GM12878 (cell line): Measurements from ENCODE around the gene SMCP. TPM values are rescaled to one million over a fixed set of nuclear protein-coding genes. Genes with fewer than 3 reads are reported as not detected.

Experiments used
- ATAC-seq: fragments of 200-7000 bp; cut with Tn5 transposase; 3 replicates; pipeline ENCODE4 v1.9.1; 2020; ENCODE audit warnings: mild to moderate bottlenecking, moderate library complexity
- BruUV-seq: library from RNA; stranded (reverse); fragments of 400-500 nt; replicated peaks from 2 replicates; lab custom pipeline; 2021; lab: Mats Ljungman, UMichigan
- CTCF ChIA-PET: fragments of 300-600 bp; sonication (Branson Sonifier 250); formaldehyde crosslinking; extraction: SDS; loops from one replicate; lab custom pipeline; 2021; ENCODE audit warnings: inconsistent platforms; lab: Yijun Ruan, JAX
- POLR2A ChIA-PET: fragments of 350-600 bp; formaldehyde crosslinking; extraction: SDS; loops from one replicate; lab custom pipeline; 2021; ENCODE audit warnings: inconsistent platforms; lab: Charles Lee
- RAD21 ChIA-PET: fragments of 300-600 bp; sonication (Branson Sonifier 250); formaldehyde crosslinking; loops from one replicate; lab custom pipeline; 2023; ENCODE audit warnings: antibody characterized with exemption; ENCODE audit not compliant: unreplicated experiment; lab: Charles Lee
- SMC1A ChIA-PET: fragments of 300-600 bp; sonication (Branson Sonifier 250); formaldehyde crosslinking; loops from one replicate; lab custom pipeline; 2023; ENCODE audit not compliant: unreplicated experiment, uncharacterized antibody; lab: Charles Lee
- DNase-seq: peaks from one replicate; pipeline ENCODE4 v3.0.0-alpha.2; 2011; ENCODE audit warnings: low read depth, low spot score
- FAIRE-seq: peaks from 3 replicates; lab custom pipeline; 2011; peaks lifted over from hg19 to GRCh38; lab: Jason Lieb, UNC
- H2AFZ ChIP-seq: 2 replicates; pipeline ENCODE4 v1.6.0; 2011; ENCODE audit warnings: low read depth, low read length, control low read depth; ENCODE audit not compliant: control insufficient read depth
- H3K27ac ChIP-seq: 2 replicates; pipeline ENCODE4 v1.5.1; 2011; ENCODE audit warnings: control low read depth; ENCODE audit not compliant: control insufficient read depth, insufficient read depth
- H3K27me3 ChIP-seq, 2 experiments: replicated peaks in 1 of 2; 2 replicates each; pipeline versions ENCODE4 v1.6.0 to v1.6.1; 2011; ENCODE audit warnings: low read length in 1 of 2; ENCODE audit not compliant: control insufficient read depth in 2 of 2, insufficient read depth in 2 of 2
- H3K36me3 ChIP-seq, 2 experiments: 2 replicates each; pipeline ENCODE4 v1.5.1; 2011; ENCODE audit warnings: low read length in 1 of 2; ENCODE audit not compliant: control insufficient read depth in 2 of 2, insufficient read depth in 2 of 2
- H3K4me1 ChIP-seq: 2 replicates; pipeline ENCODE4 v1.6.1; 2011; ENCODE audit warnings: mild to moderate bottlenecking, low read length, moderate library complexity, mixed read lengths; ENCODE audit not compliant: control insufficient read depth, insufficient read depth
- H3K4me2 ChIP-seq: 2 replicates; pipeline ENCODE4 v1.6.0; 2011; ENCODE audit warnings: control low read depth; ENCODE audit not compliant: control insufficient read depth, insufficient read depth
- H3K4me3 ChIP-seq: fragments of 200-600 bp; sonication (generic); 2 replicates; pipeline ENCODE4 v1.5.1; 2016
- H3K79me2 ChIP-seq: 2 replicates; pipeline ENCODE4 v1.6.0; 2011; ENCODE audit warnings: low read length; ENCODE audit not compliant: control insufficient read depth, insufficient read depth
- H3K9ac ChIP-seq: 2 replicates; pipeline ENCODE4 v1.8.0; 2011; ENCODE audit warnings: low read length, control low read depth, mixed read lengths; ENCODE audit not compliant: control insufficient read depth, insufficient read depth
- H3K9me3 ChIP-seq: replicated peaks from 3 replicates; pipeline ENCODE4 v1.5.1; 2011; ENCODE audit warnings: mild to moderate bottlenecking, low read length; ENCODE audit not compliant: control insufficient read depth, insufficient read depth
- H4K20me1 ChIP-seq: 2 replicates; pipeline ENCODE4 v1.6.0; 2011; ENCODE audit not compliant: control insufficient read depth, insufficient read depth
- BRCA1 ChIP-seq: IDR thresholded peaks from 2 replicates; pipeline ENCODE4 v1.6.1; 2011; ENCODE audit warnings: low read depth, low read length, improper control_type of control experiment
- FOXK2 ChIP-seq: fragments of 450-650 bp; IDR thresholded peaks from 2 replicates; pipeline ENCODE4 v1.6.1; 2017; ENCODE audit warnings: mild to moderate bottlenecking, moderate library complexity
- IKZF1 ChIP-seq: fragments of 450-650 bp; conservative IDR thresholded peaks from 2 replicates; pipeline ENCODE4 v1.6.1; 2017; ENCODE audit warnings: antibody characterized with exemption, mild to moderate bottlenecking
- MYB ChIP-seq: fragments of 150-350 bp; IDR thresholded peaks from 2 replicates; pipeline ENCODE4 v1.6.1; 2014; ENCODE audit warnings: mild to moderate bottlenecking, low read depth, low read length, borderline replicate concordance
- POU2F2 ChIP-seq: IDR thresholded peaks from 3 replicates; pipeline ENCODE4 v1.6.1; 2011; ENCODE audit warnings: low read depth, mild to moderate bottlenecking, low read length, borderline replicate concordance
- RCOR1 ChIP-seq: conservative IDR thresholded peaks from 2 replicates; pipeline ENCODE4 v1.6.1; 2012; ENCODE audit warnings: low read depth, low read length, improper control_type of control experiment
- RELA ChIP-seq: fragments of 450-650 bp; IDR thresholded peaks from 2 replicates; pipeline ENCODE4 v1.8.0; 2014; ENCODE audit warnings: borderline replicate concordance; ENCODE audit not compliant: partially characterized antibody
- SMC3 ChIP-seq: IDR thresholded peaks from 2 replicates; pipeline ENCODE4 v1.6.1; 2011; ENCODE audit warnings: low read length, improper control_type of control experiment, borderline replicate concordance
- TARDBP ChIP-seq: IDR thresholded peaks from 2 replicates; pipeline ENCODE4 v1.6.1; 2016; ENCODE audit warnings: borderline replicate concordance
- ZNF384 ChIP-seq: IDR thresholded peaks from 2 replicates; pipeline ENCODE4 v1.6.1; 2012; ENCODE audit warnings: low read depth, mild to moderate bottlenecking, low read length, improper control_type of control experiment, borderline replicate concordance
- ZZZ3 ChIP-seq: IDR thresholded peaks from 2 replicates; pipeline ENCODE4 v1.6.1; 2011; ENCODE audit warnings: low read depth; ENCODE audit not compliant: control insufficient read depth, insufficient read length
- WGBS: methylation state at CpG from one replicate; pipeline ENCODE4 v1.1.6; 2016; ENCODE audit warnings: low lambda C conversion rate; ENCODE audit not compliant: insufficient replicate concordance, insufficient coverage; ENCODE audit errors: missing lambda C conversion rate; 5-methylcytosine and 5-hydroxymethylcytosine counted together
- in situ Hi-C: fragments of 300-500 bp; cut with MboI; formaldehyde crosslinking; loops from 9 replicates; pipeline ENCODE4 v1.14.3; 2018; ENCODE audit warnings: mixed read lengths
- intact Hi-C: fragments of 100-400 bp; cut with micrococcal nuclease; formaldehyde crosslinking; loops from one replicate; pipeline ENCODE4 v1.14.2; 2022; ENCODE audit not compliant: unreplicated experiment
- polyA plus RNA-seq, 11 experiments: library from polyadenylated mRNA; depleted of rRNA in 4 of 11; unstranded in 6 of 11; stranded (reverse) in 5 of 11; fragments of >200 nt; fragmentation: Nextera tagmentation in 4 of 11; fragmentation: Illumina TruSeq in 1 of 11; extraction: Ambion mirVana in 4 of 11; extraction: Trizol in 1 of 11; gene quantifications; 1 replicate in 1 of 11; 2 replicates in 10 of 11; pipeline versions ENCODE4 v1.2.1 to v1.2.3, GENCODE V29; 2011 to 2016; ENCODE audit warnings: inconsistent platforms in 2 of 11, missing spikeins in 2 of 11, low read depth in 1 of 11
- total RNA-seq, 4 experiments: library from RNA; depleted of rRNA in 3 of 4; stranded (reverse); fragments of >200 nt in 3 of 4; fragmentation: Illumina TruSeq in 1 of 4; extraction: Trizol in 1 of 4; gene quantifications; 2 replicates each; pipeline versions ENCODE4 v1.2.1 to v1.2.3, GENCODE V29; 2013 to 2021
- TF ChIP-seq, protein P1 (sequence below): fragments of 450-650 bp; formaldehyde crosslinking; IDR thresholded peaks from 2 replicates; pipeline ENCODE4 v1.4.0; 2020; ENCODE audit warnings: mild to moderate bottlenecking, moderate library complexity
- TF ChIP-seq, protein P2 (sequence below): fragments of 150-350 bp; IDR thresholded peaks from 2 replicates; pipeline ENCODE4 v1.6.1; 2014; ENCODE audit warnings: mild to moderate bottlenecking, low read depth, low read length

SMCP gene
- total and polyA plus RNA-seq, 10 of the 15 experiments (the other 5 are each of a cell fraction or from before 2014, with no cell fraction given): 0.16 to 0.69 (median 0.27) TPM; not detected in 7

DNA sequence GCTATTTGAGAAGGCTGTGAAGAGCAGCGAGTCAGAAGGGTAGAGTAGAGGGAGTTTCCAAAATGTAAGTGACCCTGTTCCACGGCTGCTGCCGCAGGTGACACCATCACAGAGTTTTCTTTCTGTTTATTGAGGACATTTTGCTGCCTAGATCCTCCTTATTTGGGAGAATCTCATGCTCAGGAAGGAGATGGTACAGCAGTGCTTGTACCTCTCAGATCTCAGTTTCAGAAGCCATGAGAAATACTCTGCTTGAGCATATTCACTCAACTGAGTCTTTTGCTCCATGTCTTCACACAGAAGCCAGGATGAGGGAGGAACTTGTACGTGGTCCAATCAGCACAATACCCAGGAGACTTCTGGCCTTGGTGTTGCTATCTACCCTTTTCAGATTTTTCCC lies 16.7 kb upstream of the SMCP start:
- no peak overlapping the region for H3K4me3 ChIP-seq
- SMC1A ChIA-PET: interaction anchor here (0.8 to 1.5 kb wide), 3 partner anchors 9 to 402 kb away, joined by 3 to 4 read pairs (median 3); no protein-coding TSS in a partner anchor
- H2AFZ ChIP-seq: no peak overlapping the region
- RAD21 ChIA-PET: no interaction called here
- 0% methylated on average over 4 of the region's 4 CpGs for WGBS
- H3K79me2 ChIP-seq: no peaks in the 10 kb centered on the region
- POLR2A ChIA-PET: interaction anchor here (0.6 kb wide), 1 partner anchor 82 kb away, joined by 3 read pairs; no protein-coding TSS in a partner anchor
- no peak overlapping the region for H3K27ac ChIP-seq
- no peaks in the 10 kb centered on the region for H3K9me3 ChIP-seq
- ATAC-seq (no peak), DNase-seq (no peak), FAIRE-seq (no peak)
- peaks cover 0 to 2% of the 10 kb centered on the region in 2 experiments; a peak in 1 of 4 replicates for H3K27me3 ChIP-seq
- intact Hi-C loops (no loop called here), in situ Hi-C loops (no loop called here)
- no peaks in the 10 kb centered on the region for H4K20me1 ChIP-seq
- CTCF ChIA-PET: interaction anchor here (1.6 kb wide), 1 partner anchor 8 kb away, joined by 3 read pairs; no protein-coding TSS in a partner anchor
- H3K36me3 ChIP-seq: no peaks in the 10 kb centered on the region
- no peak overlapping the region for H3K9ac ChIP-seq
- H3K4me1 ChIP-seq: no peaks in the 10 kb centered on the region
- H3K4me2 ChIP-seq: no peak overlapping the region
- TF ChIP-seq ZNF384 (no peak), MYB (no peak)
- no TSS peak for BruUV-seq

DNA sequence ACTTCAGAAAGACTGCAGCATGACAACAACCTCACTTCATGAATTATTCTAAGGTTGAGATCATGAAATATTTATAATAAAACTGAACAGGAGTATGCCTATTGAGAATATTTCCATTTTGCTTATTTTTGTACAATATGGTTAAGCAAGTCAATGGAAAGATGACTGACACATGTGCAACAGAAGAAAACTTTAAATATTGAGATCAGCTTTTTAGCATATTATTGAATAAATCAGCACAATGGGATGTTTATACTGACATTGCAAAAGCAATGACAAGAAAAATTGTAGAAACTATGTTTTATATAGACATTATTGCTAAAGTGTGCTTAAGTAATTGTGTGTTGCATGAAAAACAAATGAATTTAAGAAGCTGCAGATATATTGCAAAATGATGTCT lies 13.7 kb upstream of the SMCP start:
- Histone ChIP-seq H2AFZ (no peak overlapping the region), H3K4me2 (no peak overlapping the region), H4K20me1 (no peaks in the 10 kb centered on the region), H3K36me3 (no peaks in the 10 kb centered on the region), H3K27ac (no peak overlapping the region), H3K9ac (no peak overlapping the region)
- FAIRE-seq (no peak), ATAC-seq (no peak)
- POLR2A ChIA-PET: no interaction called here
- intact Hi-C loops (no loop called here), in situ Hi-C loops (no loop called here)
- RAD21 ChIA-PET: interaction anchor here (1.4 to 1.8 kb wide), 3 partner anchors 62 to 366 kb away, joined by 3 to 5 read pairs (median 4); no protein-coding TSS in a partner anchor
- TF ChIP-seq IKZF1 (no peak), FOXK2 (no peak), RELA (no peak), TARDBP (no peak), RCOR1 (no peak), ZZZ3 (no peak), POU2F2 (no peak), BRCA1 (no peak), SMC3 (no peak)
- TF ChIP-seq, protein P1, sequence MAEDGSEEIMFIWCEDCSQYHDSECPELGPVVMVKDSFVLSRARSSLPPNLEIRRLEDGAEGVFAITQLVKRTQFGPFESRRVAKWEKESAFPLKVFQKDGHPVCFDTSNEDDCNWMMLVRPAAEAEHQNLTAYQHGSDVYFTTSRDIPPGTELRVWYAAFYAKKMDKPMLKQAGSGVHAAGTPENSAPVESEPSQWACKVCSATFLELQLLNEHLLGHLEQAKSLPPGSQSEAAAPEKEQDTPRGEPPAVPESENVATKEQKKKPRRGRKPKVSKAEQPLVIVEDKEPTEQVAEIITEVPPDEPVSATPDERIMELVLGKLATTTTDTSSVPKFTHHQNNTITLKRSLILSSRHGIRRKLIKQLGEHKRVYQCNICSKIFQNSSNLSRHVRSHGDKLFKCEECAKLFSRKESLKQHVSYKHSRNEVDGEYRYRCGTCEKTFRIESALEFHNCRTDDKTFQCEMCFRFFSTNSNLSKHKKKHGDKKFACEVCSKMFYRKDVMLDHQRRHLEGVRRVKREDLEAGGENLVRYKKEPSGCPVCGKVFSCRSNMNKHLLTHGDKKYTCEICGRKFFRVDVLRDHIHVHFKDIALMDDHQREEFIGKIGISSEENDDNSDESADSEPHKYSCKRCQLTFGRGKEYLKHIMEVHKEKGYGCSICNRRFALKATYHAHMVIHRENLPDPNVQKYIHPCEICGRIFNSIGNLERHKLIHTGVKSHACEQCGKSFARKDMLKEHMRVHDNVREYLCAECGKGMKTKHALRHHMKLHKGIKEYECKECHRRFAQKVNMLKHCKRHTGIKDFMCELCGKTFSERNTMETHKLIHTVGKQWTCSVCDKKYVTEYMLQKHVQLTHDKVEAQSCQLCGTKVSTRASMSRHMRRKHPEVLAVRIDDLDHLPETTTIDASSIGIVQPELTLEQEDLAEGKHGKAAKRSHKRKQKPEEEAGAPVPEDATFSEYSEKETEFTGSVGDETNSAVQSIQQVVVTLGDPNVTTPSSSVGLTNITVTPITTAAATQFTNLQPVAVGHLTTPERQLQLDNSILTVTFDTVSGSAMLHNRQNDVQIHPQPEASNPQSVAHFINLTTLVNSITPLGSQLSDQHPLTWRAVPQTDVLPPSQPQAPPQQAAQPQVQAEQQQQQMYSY (CRISPR knock-in tag): no peak
- TF ChIP-seq, protein P2, sequence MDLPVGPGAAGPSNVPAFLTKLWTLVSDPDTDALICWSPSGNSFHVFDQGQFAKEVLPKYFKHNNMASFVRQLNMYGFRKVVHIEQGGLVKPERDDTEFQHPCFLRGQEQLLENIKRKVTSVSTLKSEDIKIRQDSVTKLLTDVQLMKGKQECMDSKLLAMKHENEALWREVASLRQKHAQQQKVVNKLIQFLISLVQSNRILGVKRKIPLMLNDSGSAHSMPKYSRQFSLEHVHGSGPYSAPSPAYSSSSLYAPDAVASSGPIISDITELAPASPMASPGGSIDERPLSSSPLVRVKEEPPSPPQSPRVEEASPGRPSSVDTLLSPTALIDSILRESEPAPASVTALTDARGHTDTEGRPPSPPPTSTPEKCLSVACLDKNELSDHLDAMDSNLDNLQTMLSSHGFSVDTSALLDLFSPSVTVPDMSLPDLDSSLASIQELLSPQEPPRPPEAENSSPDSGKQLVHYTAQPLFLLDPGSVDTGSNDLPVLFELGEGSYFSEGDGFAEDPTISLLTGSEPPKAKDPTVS: no peak
- TF ChIP-seq, all 136 proteins: peak for 0
- no peak overlapping the region for H3K4me3 ChIP-seq
- H3K4me1 ChIP-seq: no peaks in the 10 kb centered on the region
- peaks cover 0 to 2% of the 10 kb centered on the region in 2 experiments; a peak in 2 of 4 replicates for H3K27me3 ChIP-seq
- CTCF ChIA-PET: interaction anchor here (1.0 to 2.9 kb wide), 5 partner anchors 11 to 96 kb away, joined by 4 to 13 read pairs (median 6); partner anchors contain the start of gene SMCP
- no peaks in the 10 kb centered on the region for H3K79me2 ChIP-seq
- no peaks in the 10 kb centered on the region for H3K9me3 ChIP-seq
- no TSS peak for BruUV-seq
- SMC1A ChIA-PET: interaction anchor here (0.8 to 4.1 kb wide), 3 partner anchors 8 to 328 kb away, joined by 3 to 14 read pairs (median 7); no protein-coding TSS in a partner anchor
- DNase-seq: no peak
